Spleen (tissue), 7 donors: ENCODE results near the gene AR.

Experiments used
- CTCF ChIP-seq, 11 experiments: fragments of 200-600 bp in 7 of 11; fragments of 450-650 bp in 4 of 11; sonication (generic) in 4 of 11; IDR thresholded peaks in 8 of 11; conservative IDR thresholded peaks in 3 of 11; 1 replicate in 7 of 11; 2 replicates in 4 of 11; pipeline versions ENCODE4 v1.4.0 to v1.8.0; 2016 to 2021; ENCODE audit warnings: antibody characterized with exemption in 11 of 11, inconsistent platforms in 4 of 11, mild to moderate bottlenecking in 1 of 11
- POLR2A ChIP-seq, 3 donors: fragments of 450-650 bp; IDR thresholded peaks; one replicate each; pipeline ENCODE4 v1.5.1; 2017; ENCODE audit warnings: antibody characterized with exemption in 3 of 3, mild to moderate bottlenecking in 1 of 3
- donor health status: DM: no; HTN: no; CAD: no; lungs with moderate emphysema.
- donor health status: DM: no; HTN: no; CAD: no.
- donor health status: DM: no; HTN: no; CAD: no.

DNA sequence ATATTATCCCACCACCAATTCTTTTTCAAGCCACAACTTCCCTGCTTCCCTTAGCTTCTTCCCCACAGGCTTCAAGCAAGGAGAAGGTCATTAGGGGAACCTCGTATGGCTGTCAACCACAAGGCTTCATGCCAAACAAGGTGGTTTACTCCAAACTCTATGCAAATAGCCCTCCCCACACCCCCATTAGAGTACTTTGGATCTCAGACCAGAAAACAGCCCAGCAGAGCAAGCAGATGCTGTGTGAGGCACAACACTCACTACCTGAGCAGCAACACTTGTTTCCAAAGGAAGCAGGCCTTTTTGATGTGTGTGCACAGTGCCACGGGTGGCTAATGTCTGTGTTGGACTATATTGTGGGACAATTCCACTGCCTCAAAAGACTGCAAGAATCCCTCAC is 189.0 kb downstream of the AR start:
- TF ChIP-seq POLR2A (IDR thresholded peaks at IDR 0.05): no peak
- TF ChIP-seq CTCF (IDR thresholded peaks at IDR 0.05 in 8 of 11, conservative IDR thresholded peaks at IDR 0.05 in 3 of 11): no peak
